C4-2B (cell line): ENCODE measurements around the gene MAD2L1.

ENCODE experiments used
- CTCF ChIP-seq: fragments of 450-650 bp; conservative IDR thresholded peaks from 2 replicates; pipeline ENCODE4 v1.5.1; 2017; ENCODE audit warnings: mild to moderate bottlenecking
- ZFX ChIP-seq: fragments of 450-650 bp; IDR thresholded peaks from 2 replicates; pipeline ENCODE4 v1.6.1; 2017

- TF ChIP-seq CTCF = no peak
- TF ChIP-seq ZFX = no peak
Measured at GRCh38 chr4:120010646-120011045, 56.0 kb downstream of the MAD2L1 start.
